Left ventricle myocardium inferior (tissue), 1 donor: ENCODE results near the gene PRDM16. TPM values are rescaled to one million over a fixed set of nuclear protein-coding genes. Genes with fewer than 3 reads are reported as not detected.

ENCODE experiments used
- DNase-seq: peaks from one replicate; pipeline ENCODE4 v3.0.0-alpha.2; 2020
- H3K27ac ChIP-seq: fragments of 200-600 bp; replicated peaks from 2 replicates; pipeline ENCODE4 v1.8.0; 2021
- H3K27me3 ChIP-seq: fragments of 200-600 bp; 2 replicates; pipeline ENCODE4 v1.8.0; 2021; ENCODE audit warnings: low read depth
- H3K36me3 ChIP-seq: fragments of 200-600 bp; 2 replicates; pipeline ENCODE4 v1.8.0; 2021
- H3K4me1 ChIP-seq: fragments of 200-600 bp; 2 replicates; pipeline ENCODE4 v1.8.0; 2021
- H3K4me3 ChIP-seq: fragments of 200-600 bp; 2 replicates; pipeline ENCODE4 v1.8.0; 2021; ENCODE audit warnings: mild to moderate bottlenecking, moderate library complexity
- H3K9me3 ChIP-seq: fragments of 200-600 bp; replicated peaks from 2 replicates; pipeline ENCODE4 v1.8.0; 2021
- CTCF ChIP-seq: fragments of 200-600 bp; IDR thresholded peaks from 2 replicates; pipeline ENCODE4 v1.8.0; 2021; ENCODE audit warnings: antibody characterized with exemption, mild to moderate bottlenecking, borderline replicate concordance
- intact Hi-C: fragments of 100-400 bp; cut with micrococcal nuclease; formaldehyde crosslinking; loops from one replicate; pipeline ENCODE4 v1.11.0; 2022
- total RNA-seq: library from RNA; stranded (reverse); fragmentation: NEBNext Ultra II Directional; extraction: Animal tissue kit (Norgen Biotek cat#: 25700); gene quantifications from one replicate; pipeline ENCODE4 v1.2.1, GENCODE V29; 2021
- donor health status: DM: no; HTN: yes; CAD: no; lungs with severe emphysema.

Gene PRDM16
- total RNA-seq, 1 donor from 2014 or later = 16.6 TPM

- TF ChIP-seq CTCF = no peak
- Histone ChIP-seq H3K4me3 (peak overlapping the region; percentile 87), H3K27me3 (peaks cover 92% of the 10 kb centered on the region), H3K36me3 (no peaks in the 10 kb centered on the region), H3K9me3 (no peaks in the 10 kb centered on the region), H3K4me1 (peaks cover 74% of the 10 kb centered on the region), H3K27ac (peak overlapping the region; percentile 96)
- intact Hi-C loops = loop anchor here (10.0 kb wide), 1 partner anchor 217 kb away; no protein-coding TSS in a partner anchor
- peak; percentile 20 for DNase-seq
Measured at GRCh38 chr1:3067671-3068563, 1.1 kb upstream of the PRDM16 start.

- peaks cover 74% of the 10 kb centered on the region for H3K4me1 ChIP-seq
- peak overlapping the region; percentile 87 for H3K4me3 ChIP-seq
- H3K36me3 ChIP-seq = no peaks in the 10 kb centered on the region
- H3K27ac ChIP-seq = peak overlapping the region; percentile 96
- intact Hi-C loops = loop anchor here (10.0 kb wide), 1 partner anchor 215 kb away; no protein-coding TSS in a partner anchor
- TF ChIP-seq CTCF = peak; percentile 47
- peaks cover 92% of the 10 kb centered on the region for H3K27me3 ChIP-seq
- DNase-seq = peak; percentile 36
- H3K9me3 ChIP-seq = no peaks in the 10 kb centered on the region
Measured at GRCh38 chr1:3069491-3070308, 697 bp downstream of the PRDM16 start.

GRCh38 chr1:3070309-3070643 lies 1.3 kb downstream of the PRDM16 start:
- Histone ChIP-seq H3K9me3 (no peaks in the 10 kb centered on the region), H3K4me1 (peaks cover 74% of the 10 kb centered on the region), H3K4me3 (peak overlapping the region; percentile 87), H3K36me3 (no peaks in the 10 kb centered on the region), H3K27me3 (peaks cover 90% of the 10 kb centered on the region), H3K27ac (peak overlapping the region; percentile 96)
- no peak for DNase-seq
- TF ChIP-seq CTCF = no peak
- intact Hi-C loops = no loop called here

DNA sequence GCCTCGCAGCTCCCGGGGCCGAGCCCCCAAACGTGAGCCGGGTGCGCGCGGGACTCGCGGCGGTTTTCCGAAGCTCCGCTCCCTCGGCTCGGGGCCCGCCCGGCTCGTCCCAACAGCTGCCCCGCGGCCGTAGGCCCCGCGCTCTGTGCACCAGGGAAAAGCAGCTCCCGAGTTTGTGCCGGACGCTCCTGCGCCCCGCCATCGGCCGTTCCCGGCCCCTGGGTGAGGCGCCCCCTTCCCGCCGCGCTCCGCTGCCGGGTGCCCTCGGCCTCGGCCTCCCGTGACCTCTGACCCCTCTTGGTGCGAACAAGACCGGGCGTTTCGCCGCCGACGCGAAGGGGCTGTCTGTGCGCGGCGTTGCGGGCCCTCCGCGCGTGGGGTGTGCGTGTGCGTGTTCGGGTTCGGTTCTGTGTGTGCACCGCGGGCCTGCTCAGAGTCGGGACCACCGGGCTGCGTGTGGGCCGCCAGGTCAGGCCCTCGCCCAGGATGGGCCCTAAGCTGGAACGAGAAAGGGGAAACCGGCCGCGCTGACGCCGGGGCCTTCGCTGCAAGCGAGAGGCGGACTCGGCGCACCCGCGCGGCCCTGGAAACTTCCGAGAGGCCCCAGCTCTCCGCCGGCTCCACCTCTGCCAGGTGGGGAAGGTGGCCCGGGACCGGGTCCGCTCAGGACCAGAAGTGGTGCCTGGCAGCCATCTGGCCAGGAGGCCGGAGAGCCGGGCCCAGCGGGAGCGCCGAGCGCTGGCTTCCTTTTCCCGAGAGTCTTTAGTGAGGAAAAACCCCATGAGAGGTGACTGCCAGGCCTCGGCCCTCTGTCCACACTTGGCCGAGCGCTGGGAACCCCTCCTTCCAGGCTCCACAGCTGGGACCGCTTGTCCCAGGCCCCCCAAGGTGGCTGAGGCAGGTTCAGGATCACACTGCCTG lies 1.9 kb downstream of the PRDM16 start:
- Histone ChIP-seq H3K36me3 (no peaks in the 10 kb centered on the region), H3K4me3 (peak overlapping the region; percentile 87), H3K9me3 (no peaks in the 10 kb centered on the region), H3K27ac (peak overlapping the region; percentile 96), H3K27me3 (peaks cover 90% of the 10 kb centered on the region), H3K4me1 (peaks cover 74% of the 10 kb centered on the region)
- no peak for TF ChIP-seq CTCF
- intact Hi-C loops = no loop called here
- peak; percentile 16 for DNase-seq
